Mesenchymal stem cell (in vitro differentiated cells and primary cell): ENCODE results near the gene CDK9.

Source experiments
- DNase-seq: peaks from one replicate; pipeline ENCODE4 v3.0.0-alpha.2; 2013
- H2AFZ ChIP-seq: one replicate; pipeline ENCODE4 v1.6.1; 2013; ENCODE audit warnings: low read depth, mild to moderate bottlenecking, control low read depth, inconsistent platforms, low read length, moderate library complexity
- H2AK5ac ChIP-seq: 2 replicates; pipeline ENCODE4 v1.6.1; 2013; ENCODE audit warnings: low read length, moderate library complexity, mild to moderate bottlenecking, inconsistent platforms; ENCODE audit not compliant: severe bottlenecking
- H2BK120ac ChIP-seq: one replicate; pipeline ENCODE4 v1.6.1; 2013; ENCODE audit warnings: low read depth, mild to moderate bottlenecking, inconsistent platforms, low read length, moderate library complexity
- H2BK12ac ChIP-seq, 2 experiments: one replicate each; pipeline ENCODE4 v1.6.1; 2013; ENCODE audit warnings: inconsistent platforms in 2 of 2, low read length in 2 of 2, mild to moderate bottlenecking in 2 of 2, moderate library complexity in 2 of 2, control low read depth in 1 of 2
- H2BK15ac ChIP-seq: one replicate; pipeline ENCODE4 v1.6.1; 2013; ENCODE audit warnings: mild to moderate bottlenecking, low read depth, inconsistent platforms; ENCODE audit not compliant: poor library complexity, severe bottlenecking
- H2BK5ac ChIP-seq: 2 replicates; pipeline ENCODE4 v1.6.1; 2013; ENCODE audit warnings: low read depth, mild to moderate bottlenecking, low read length, control low read depth, inconsistent platforms; ENCODE audit not compliant: poor library complexity, severe bottlenecking
- H3K14ac ChIP-seq, 2 experiments: one replicate each; pipeline ENCODE4 v1.6.1; 2013; ENCODE audit warnings: inconsistent platforms in 2 of 2, low read length in 2 of 2, control low read depth in 1 of 2, mild to moderate bottlenecking in 1 of 2, moderate library complexity in 1 of 2
- H3K18ac ChIP-seq, 2 experiments: one replicate each; pipeline ENCODE4 v1.6.1; 2013; ENCODE audit warnings: inconsistent platforms in 2 of 2, low read length in 2 of 2, control low read depth in 1 of 2, low read depth in 1 of 2, mild to moderate bottlenecking in 1 of 2
- H3K23ac ChIP-seq, 2 experiments: one replicate each; pipeline ENCODE4 v1.6.1; 2013; ENCODE audit warnings: inconsistent platforms in 2 of 2, low read length in 2 of 2, mild to moderate bottlenecking in 2 of 2, moderate library complexity in 2 of 2, control low read depth in 1 of 2
- H3K27ac ChIP-seq: 2 replicates; pipeline ENCODE4 v1.5.1; 2013; ENCODE audit warnings: mild to moderate bottlenecking, moderate library complexity, low read length, control low read depth, inconsistent platforms; ENCODE audit not compliant: poor library complexity, severe bottlenecking
- H3K27me3 ChIP-seq, 2 experiments: 2 replicates each; pipeline versions ENCODE4 v1.6.1 to v1.7.0; 2013; ENCODE audit warnings: low read length in 2 of 2, mild to moderate bottlenecking in 2 of 2, moderate library complexity in 2 of 2, control low read depth in 1 of 2, inconsistent platforms in 1 of 2; ENCODE audit not compliant: control insufficient read depth in 1 of 2, insufficient read depth in 1 of 2
- H3K36me3 ChIP-seq, 2 experiments: 2 replicates each; pipeline versions ENCODE4 v1.6.1 to v1.7.0; 2013; ENCODE audit warnings: low read length in 2 of 2, control low read depth in 1 of 2, inconsistent platforms in 1 of 2, low read depth in 1 of 2, mild to moderate bottlenecking in 1 of 2; ENCODE audit not compliant: insufficient read depth in 2 of 2, control insufficient read depth in 1 of 2
- H3K4ac ChIP-seq, 2 experiments: one replicate each; pipeline ENCODE4 v1.6.1; 2013; ENCODE audit warnings: inconsistent platforms in 2 of 2, low read length in 2 of 2, mild to moderate bottlenecking in 2 of 2, moderate library complexity in 2 of 2, control low read depth in 1 of 2, low read depth in 1 of 2
- H3K4me1 ChIP-seq: 2 replicates; pipeline ENCODE4 v1.6.1; 2013; ENCODE audit warnings: low read depth, low read length, control low read depth; ENCODE audit not compliant: control insufficient read depth, insufficient read depth
- H3K4me2 ChIP-seq: 2 replicates; pipeline ENCODE4 v1.6.1; 2013; ENCODE audit warnings: low read length, mild to moderate bottlenecking, inconsistent platforms; ENCODE audit not compliant: poor library complexity, severe bottlenecking
- H3K4me3 ChIP-seq, 2 experiments: 2 replicates each; pipeline versions ENCODE4 v1.5.1 to v1.7.0; 2013; ENCODE audit warnings: low read length in 2 of 2, mild to moderate bottlenecking in 2 of 2, control low read depth in 1 of 2, low read depth in 1 of 2; ENCODE audit not compliant: insufficient read depth in 1 of 2
- H3K79me1 ChIP-seq: replicated peaks from 2 replicates; pipeline ENCODE4 v1.6.1; 2013; ENCODE audit warnings: mild to moderate bottlenecking, control low read depth, low read length, inconsistent platforms; ENCODE audit not compliant: poor library complexity, severe bottlenecking
- H3K9ac ChIP-seq: 2 replicates; pipeline ENCODE4 v1.7.0; 2013; ENCODE audit warnings: mild to moderate bottlenecking, low read length, moderate library complexity
- H3K9me3 ChIP-seq: 2 replicates; pipeline ENCODE4 v1.7.0; 2013; ENCODE audit warnings: mild to moderate bottlenecking, low read length; ENCODE audit not compliant: control insufficient read depth
- H4K8ac ChIP-seq: one replicate; pipeline ENCODE4 v1.6.1; 2013; ENCODE audit warnings: inconsistent platforms, mild to moderate bottlenecking, low read length, moderate library complexity
- H4K91ac ChIP-seq: one replicate; pipeline ENCODE4 v1.6.1; 2013; ENCODE audit warnings: mild to moderate bottlenecking, low read length, inconsistent platforms
- WGBS: methylation state at CpG from one replicate; pipeline ENCODE4 v1.1.7; 2013; ENCODE audit warnings: mixed read lengths; 5-methylcytosine and 5-hydroxymethylcytosine counted together

CDK9 gene

GRCh38 chr9:127802576-127803443, 17.0 kb downstream of the CDK9 start, which contains the start of gene FPGS:
FPGS (plus strand) TSS chr9:127802882; CDS start chr9:127802925, 43 bp downstream.
- H3K27me3 ChIP-seq: no peaks in the 10 kb centered on the region
- H2AK5ac ChIP-seq: peak within 1 kb of the TSS; percentile 0
- H3K4me2 ChIP-seq: peak within 1 kb of the TSS; percentile 92
- peak; percentile 88 for DNase-seq
- peaks cover 27 to 34% of the 10 kb centered on the region in 2 experiments for H3K36me3 ChIP-seq
- H3K14ac ChIP-seq: peak within 1 kb of the TSS in 1 of 2 experiments; percentile 88
- WGBS: under 1% methylated on average over 53 of the region's 83 CpGs
- peak within 1 kb of the TSS; percentile 95 for H4K8ac ChIP-seq
- peak within 1 kb of the TSS in 1 of 2 experiments; percentile 67 for H3K23ac ChIP-seq
- peak within 1 kb of the TSS; percentile 99 for H3K9ac ChIP-seq
- H4K91ac ChIP-seq: peak within 1 kb of the TSS; percentile 92
- peak within 1 kb of the TSS; percentile 74 for H2BK5ac ChIP-seq
- H3K4me3 ChIP-seq: peak within 1 kb of the TSS; percentile 86 to 97
- peak within 1 kb of the TSS; percentile 86 to 89 for H3K18ac ChIP-seq
- no peaks in the 10 kb centered on the region for H3K9me3 ChIP-seq
- peak within 1 kb of the TSS; percentile 22 for H2BK120ac ChIP-seq
- peak within 1 kb of the TSS; percentile 82 for H2BK15ac ChIP-seq
- H3K27ac ChIP-seq: peak within 1 kb of the TSS; percentile 80
- peaks cover 16% of the 10 kb centered on the region for H3K4me1 ChIP-seq
- H3K79me1 ChIP-seq: peaks cover 13% of the 10 kb centered on the region
- peak within 1 kb of the TSS; percentile 83 to 86 for H2BK12ac ChIP-seq
- peak within 1 kb of the TSS; percentile 35 to 96 for H3K4ac ChIP-seq
- H2AFZ ChIP-seq: peak within 1 kb of the TSS; percentile 46

GRCh38 chr9:127803507-127804352, 17.9 kb downstream of the CDK9 start:
- H3K23ac ChIP-seq: peak overlapping the region in 1 of 2 experiments; percentile 67
- peak overlapping the region; percentile 86 to 97 for H3K4me3 ChIP-seq
- no peaks in the 10 kb centered on the region for H3K9me3 ChIP-seq
- H3K27ac ChIP-seq: peak overlapping the region; percentile 80
- H4K8ac ChIP-seq: peak overlapping the region; percentile 59
- peak overlapping the region in 1 of 2 experiments; percentile 91 for H2BK12ac ChIP-seq
- H3K4ac ChIP-seq: peak overlapping the region; percentile 1 to 96
- H2AFZ ChIP-seq: no peak overlapping the region
- H2BK5ac ChIP-seq: peak overlapping the region; percentile 11
- H3K9ac ChIP-seq: peak overlapping the region; percentile 99
- H3K18ac ChIP-seq: peak overlapping the region; percentile 0 to 89
- H2BK120ac ChIP-seq: no peak overlapping the region
- H3K14ac ChIP-seq: peak overlapping the region in 1 of 2 experiments; percentile 88
- no peaks in the 10 kb centered on the region for H3K27me3 ChIP-seq
- WGBS: 74% methylated on average over 15 of the region's 18 CpGs
- H3K4me2 ChIP-seq: peak overlapping the region; percentile 87
- peaks cover 20% of the 10 kb centered on the region for H3K79me1 ChIP-seq
- H2AK5ac ChIP-seq: peak overlapping the region; percentile 78
- H4K91ac ChIP-seq: peak overlapping the region; percentile 89
- H3K4me1 ChIP-seq: peaks cover 16% of the 10 kb centered on the region
- DNase-seq: peak; percentile 30
- peaks cover 36 to 43% of the 10 kb centered on the region in 2 experiments for H3K36me3 ChIP-seq
- H2BK15ac ChIP-seq: peak overlapping the region; percentile 52

- peaks cover 54 to 59% of the 10 kb centered on the region in 2 experiments for H3K36me3 ChIP-seq
- no peak overlapping the region for H3K23ac ChIP-seq
- H3K4me3 ChIP-seq: no peak overlapping the region
- H4K8ac ChIP-seq: no peak overlapping the region
- DNase-seq: no peak
- no peak overlapping the region for H4K91ac ChIP-seq
- H3K4me2 ChIP-seq: no peak overlapping the region
- H2BK15ac ChIP-seq: no peak overlapping the region
- H3K79me1 ChIP-seq: peaks cover 31% of the 10 kb centered on the region
- H3K27me3 ChIP-seq: no peaks in the 10 kb centered on the region
- no peak overlapping the region for H2BK120ac ChIP-seq
- WGBS: 77% methylated on average over 8 of the region's 8 CpGs
- H3K14ac ChIP-seq: no peak overlapping the region
- peaks cover 24% of the 10 kb centered on the region for H3K4me1 ChIP-seq
- no peak overlapping the region for H2BK5ac ChIP-seq
- no peak overlapping the region for H3K18ac ChIP-seq
- H3K27ac ChIP-seq: no peak overlapping the region
- no peaks in the 10 kb centered on the region for H3K9me3 ChIP-seq
- H3K9ac ChIP-seq: peak overlapping the region; percentile 26
- H3K4ac ChIP-seq: no peak overlapping the region
- H2AFZ ChIP-seq: no peak overlapping the region
- no peak overlapping the region for H2BK12ac ChIP-seq
- no peak overlapping the region for H2AK5ac ChIP-seq
These were observed 19.8 kb downstream of the CDK9 start for GRCh38 chr9:127805620-127806019.
